Type B pancreatic cell (in vitro differentiated cells): Measurements from ENCODE around the gene ADCY4. TPM values are rescaled to one million over a fixed set of nuclear protein-coding genes. Genes with fewer than 3 reads are reported as not detected.

Experiments
- DNase-seq: peaks from one replicate; pipeline ENCODE4 v3.0.0; 2021; ENCODE audit warnings: mixed read lengths; ENCODE audit not compliant: unreplicated experiment; ENCODE audit errors: extremely low spot score
- H3K27ac Mint-ChIP-seq: 2 replicates; pipeline ENCODE4 v1.8.0; 2021; ENCODE audit warnings: mild to moderate bottlenecking, mixed read lengths
- H3K27me3 Mint-ChIP-seq: 2 replicates; pipeline ENCODE4 v1.8.0; 2021; ENCODE audit warnings: mixed read lengths
- H3K36me3 Mint-ChIP-seq: 2 replicates; pipeline ENCODE4 v1.8.0; 2021; ENCODE audit warnings: mixed read lengths
- H3K4me1 Mint-ChIP-seq: one replicate; pipeline ENCODE4 v1.8.0; 2021; ENCODE audit warnings: mixed read lengths; ENCODE audit not compliant: unreplicated experiment
- H3K4me3 Mint-ChIP-seq: 2 replicates; pipeline ENCODE4 v1.8.0; 2021; ENCODE audit warnings: mild to moderate bottlenecking, mixed read lengths
- H3K9me3 Mint-ChIP-seq: 2 replicates; pipeline ENCODE4 v1.8.0; 2021; ENCODE audit warnings: mixed read lengths
- CTCF ChIP-seq: fragments of 200-600 bp; sonication (generic); conservative IDR thresholded peaks from 2 replicates; pipeline ENCODE4 v1.5.0; 2021; ENCODE audit warnings: antibody characterized with exemption, mild to moderate bottlenecking
- total RNA-seq: library from RNA; stranded (reverse); gene quantifications from 2 replicates; pipeline ENCODE4 v1.2.1, GENCODE V29; 2021; ENCODE audit warnings: low replicate concordance

The ADCY4 gene
- total RNA-seq, 1 donor from 2014 or later = 2.5 TPM

GRCh38 chr14:24335461-24336171 lies 745 bp upstream of the ADCY4 start:
- Mint-ChIP-seq H3K36me3 (no peaks in the 10 kb centered on the region), H3K4me3 (peak overlapping the region; percentile 83), H3K27me3 (peaks cover 92% of the 10 kb centered on the region), H3K4me1 (peaks cover 16% of the 10 kb centered on the region), H3K9me3 (no peaks in the 10 kb centered on the region), H3K27ac (no peak overlapping the region)
- no peak for DNase-seq
- TF ChIP-seq CTCF = no peak

GRCh38 chr14:24332268-24332993 lies 2.4 kb downstream of the ADCY4 start:
- Mint-ChIP-seq H3K36me3 (no peaks in the 10 kb centered on the region), H3K27me3 (peaks cover 69% of the 10 kb centered on the region), H3K27ac (peak overlapping the region; percentile 44), H3K4me3 (peak overlapping the region; percentile 89), H3K9me3 (no peaks in the 10 kb centered on the region), H3K4me1 (peaks cover 18% of the 10 kb centered on the region)
- peak; percentile 81 for TF ChIP-seq CTCF
- no peak for DNase-seq

- no peak for DNase-seq
- Mint-ChIP-seq H3K27me3 (peaks cover 63% of the 10 kb centered on the region), H3K27ac (peak overlapping the region; percentile 44), H3K4me1 (peaks cover 20% of the 10 kb centered on the region), H3K9me3 (no peaks in the 10 kb centered on the region), H3K4me3 (peak overlapping the region; percentile 89), H3K36me3 (no peaks in the 10 kb centered on the region)
- TF ChIP-seq CTCF = no peak
Measured at GRCh38 chr14:24331731-24332267, 3.1 kb downstream of the ADCY4 start.

- H3K27me3 Mint-ChIP-seq = peaks cover 56% of the 10 kb centered on the region
- H3K36me3 Mint-ChIP-seq = no peaks in the 10 kb centered on the region
- H3K4me3 Mint-ChIP-seq = no peak overlapping the region
- peaks cover 20% of the 10 kb centered on the region for H3K4me1 Mint-ChIP-seq
- H3K27ac Mint-ChIP-seq = no peak overlapping the region
- DNase-seq = no peak
- TF ChIP-seq CTCF = no peak
- H3K9me3 Mint-ChIP-seq = no peaks in the 10 kb centered on the region
Measured at GRCh38 chr14:24330973-24331674, 3.7 kb downstream of the ADCY4 start.

DNA sequence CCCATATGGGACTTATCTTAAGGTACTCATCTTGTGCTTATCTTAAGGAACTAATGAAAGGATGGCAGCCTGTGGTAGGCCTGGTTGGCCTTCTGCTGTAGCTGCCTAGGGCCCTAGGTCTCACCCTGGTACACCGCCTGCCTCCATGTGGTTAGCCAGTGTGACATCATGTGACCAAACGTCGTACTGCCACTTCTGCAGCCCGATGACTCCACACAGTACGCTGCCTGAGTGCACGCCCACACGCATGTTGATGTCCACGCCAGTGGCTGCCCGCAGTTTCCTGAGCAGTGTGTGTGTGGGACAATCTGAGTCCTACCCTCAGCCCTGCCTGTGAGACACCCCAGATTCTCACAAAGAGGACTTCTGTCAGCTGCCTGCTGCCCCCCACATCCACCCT lies 5.1 kb downstream of the ADCY4 start:
- Mint-ChIP-seq H3K9me3 (no peaks in the 10 kb centered on the region), H3K4me3 (no peak overlapping the region), H3K4me1 (peaks cover 13% of the 10 kb centered on the region), H3K36me3 (no peaks in the 10 kb centered on the region), H3K27ac (no peak overlapping the region), H3K27me3 (peaks cover 46% of the 10 kb centered on the region)
- TF ChIP-seq CTCF = no peak
- DNase-seq = no peak
